ENCODE measurements around the gene TMEM14B. TPM values are rescaled to one million over a fixed set of nuclear protein-coding genes. Genes with fewer than 3 reads are reported as not detected.
"Not testable (repeated sequence)": the region's sequence is repeated elsewhere in the genome, so short reads cannot be mapped to it uniquely, and the experiment has no call there.

Gene TMEM14B
- total and polyA plus RNA-seq, 2 donors (not counting 3 experiments of a cell fraction or from before 2014, with no cell fraction given): 58.2 to 73.1 TPM

DNA sequence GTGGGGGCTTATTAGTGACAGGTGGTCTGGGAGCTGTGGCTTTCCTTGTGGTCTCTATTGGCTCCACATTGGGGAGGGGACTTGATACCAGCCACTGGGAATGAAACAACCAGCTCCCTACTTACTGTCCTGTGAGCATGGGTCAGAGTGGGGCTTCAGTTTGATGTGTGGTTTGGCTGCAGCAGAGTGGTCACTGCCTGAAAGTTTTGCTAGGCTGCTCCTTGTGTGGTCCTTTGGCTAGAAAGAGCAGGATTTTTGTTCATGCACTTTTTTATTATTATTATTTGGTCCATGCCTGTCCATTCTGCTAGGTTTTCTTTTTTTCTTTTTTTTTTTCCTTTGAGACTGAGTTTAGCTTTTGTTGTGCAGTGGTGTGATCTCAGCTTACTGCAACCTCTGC is 7.5 kb upstream of the TMEM14B start:
- Histone ChIP-seq H3K4me3 (replicated peaks in 1 of 3; ENCODE audit: insufficient read depth in 1 of 3, low read depth in 1 of 3, low read length in 3 of 3) (no peak overlapping the region), H3K9me3 (replicated peaks; ENCODE audit: control insufficient read depth, insufficient read depth, low read length) (no peaks in the 10 kb centered on the region), H3K36me3 (ENCODE audit: control insufficient read depth in 2 of 2, extremely low read depth in 1 of 2, insufficient read depth in 2 of 2, low read length in 2 of 2) (no peaks in the 10 kb centered on the region), H2AFZ (ENCODE audit: low read depth, low read length) (no peak overlapping the region), H3K4me1 (ENCODE audit: control insufficient read depth, extremely low read depth, insufficient read depth, low read length) (peaks cover 3% of the 10 kb centered on the region), H3K9ac (replicated peaks; ENCODE audit: extremely low read depth, insufficient read depth, low read length) (no peak overlapping the region), H3K27ac (ENCODE audit: insufficient read depth, low read depth, low read length) (no peak overlapping the region), H3K27me3 (ENCODE audit: control insufficient read depth in 2 of 2, insufficient read depth in 2 of 2, low read length in 2 of 2) (no peaks in the 10 kb centered on the region), H4K20me1 (replicated peaks; ENCODE audit: control insufficient read depth, extremely low read depth, insufficient read depth, low read length) (no peaks in the 10 kb centered on the region), H3K79me2 (ENCODE audit: control insufficient read depth, insufficient read depth, low read length) (no peaks in the 10 kb centered on the region), H3K9me1 (replicated peaks; ENCODE audit: control insufficient read depth, extremely low read depth, insufficient read depth, low read length) (no peaks in the 10 kb centered on the region), H3K4me2 (ENCODE audit: insufficient read depth, low read length) (no peak overlapping the region)
- no peak for DNase-seq (ENCODE audit: low read depth, low spot score)
- FAIRE-seq: no peak
- intact Hi-C loops (cut with micrococcal nuclease): no loop called here
- TF ChIP-seq JUN (IDR thresholded peaks at IDR 0.05; ENCODE audit: borderline replicate concordance, insufficient read depth, insufficient read length, low read depth) (no peak), POLR2AphosphoS5 (IDR thresholded peaks at IDR 0.05; ENCODE audit: insufficient read depth, low read depth, low read length) (no peak), EZH2 (IDR thresholded peaks at IDR 0.05; ENCODE audit: borderline replicate concordance, low read depth, low read length, severe bottlenecking) (no peak), FOS (IDR thresholded peaks at IDR 0.05; ENCODE audit: borderline replicate concordance, insufficient read depth, low read length) (no peak), POLR2A (IDR thresholded peaks at IDR 0.05; ENCODE audit: low read depth, low read length) (no peak), MYC (IDR thresholded peaks at IDR 0.05; ENCODE audit: low read depth, low read length) (no peak), GATA2 (IDR thresholded peaks at IDR 0.05; ENCODE audit: insufficient read depth, insufficient read length, low read depth, low read length) (no peak)
- TF ChIP-seq, protein P1, sequence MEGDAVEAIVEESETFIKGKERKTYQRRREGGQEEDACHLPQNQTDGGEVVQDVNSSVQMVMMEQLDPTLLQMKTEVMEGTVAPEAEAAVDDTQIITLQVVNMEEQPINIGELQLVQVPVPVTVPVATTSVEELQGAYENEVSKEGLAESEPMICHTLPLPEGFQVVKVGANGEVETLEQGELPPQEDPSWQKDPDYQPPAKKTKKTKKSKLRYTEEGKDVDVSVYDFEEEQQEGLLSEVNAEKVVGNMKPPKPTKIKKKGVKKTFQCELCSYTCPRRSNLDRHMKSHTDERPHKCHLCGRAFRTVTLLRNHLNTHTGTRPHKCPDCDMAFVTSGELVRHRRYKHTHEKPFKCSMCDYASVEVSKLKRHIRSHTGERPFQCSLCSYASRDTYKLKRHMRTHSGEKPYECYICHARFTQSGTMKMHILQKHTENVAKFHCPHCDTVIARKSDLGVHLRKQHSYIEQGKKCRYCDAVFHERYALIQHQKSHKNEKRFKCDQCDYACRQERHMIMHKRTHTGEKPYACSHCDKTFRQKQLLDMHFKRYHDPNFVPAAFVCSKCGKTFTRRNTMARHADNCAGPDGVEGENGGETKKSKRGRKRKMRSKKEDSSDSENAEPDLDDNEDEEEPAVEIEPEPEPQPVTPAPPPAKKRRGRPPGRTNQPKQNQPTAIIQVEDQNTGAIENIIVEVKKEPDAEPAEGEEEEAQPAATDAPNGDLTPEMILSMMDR (IDR thresholded peaks at IDR 0.05; ENCODE audit: extremely low read depth in 1 of 2, insufficient read depth in 1 of 2, low read depth in 1 of 2, low read length in 2 of 2): no peak
- TF ChIP-seq, protein P2, sequence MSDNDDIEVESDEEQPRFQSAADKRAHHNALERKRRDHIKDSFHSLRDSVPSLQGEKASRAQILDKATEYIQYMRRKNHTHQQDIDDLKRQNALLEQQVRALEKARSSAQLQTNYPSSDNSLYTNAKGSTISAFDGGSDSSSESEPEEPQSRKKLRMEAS (IDR thresholded peaks at IDR 0.05; ENCODE audit: insufficient read depth, insufficient read length): no peak
- ChIA-PET CTCF (interaction anchor here (1.0 kb wide), 1 partner anchor 19 kb away, joined by 3 read pairs; no protein-coding TSS in a partner anchor), POLR2A (no interaction called here)
- dilution Hi-C loops (cut with MboI; ENCODE audit: extremely low pct_ligation_motif_present, low sequenced_read_pairs): no loop called here
- no TSS peak for BruUV-seq (replicated peaks)

DNA sequence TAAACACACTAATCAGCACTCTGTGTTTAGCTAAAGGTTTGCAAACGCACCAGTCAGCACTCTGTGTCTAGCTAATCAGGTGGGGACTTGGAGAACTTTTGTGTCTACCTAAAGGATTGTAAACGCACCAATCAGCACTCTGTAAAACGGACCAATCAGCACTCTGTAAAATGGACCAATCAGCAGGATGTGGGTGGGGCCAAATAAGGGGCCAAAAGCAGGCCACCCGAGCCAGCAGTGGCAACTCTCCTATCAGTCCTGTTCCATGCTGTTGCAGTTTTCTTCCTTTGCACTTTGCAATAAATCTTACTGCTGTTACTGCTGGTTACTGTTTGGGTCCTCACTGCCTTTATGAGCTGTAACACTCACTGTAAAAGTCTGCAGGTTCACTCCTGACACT is 6.0 kb upstream of the TMEM14B start:
- H3K36me3 ChIP-seq (ENCODE audit: control insufficient read depth in 2 of 2, extremely low read depth in 1 of 2, insufficient read depth in 2 of 2, low read length in 2 of 2); BruUV-seq (replicated peaks); H3K9me1 ChIP-seq (replicated peaks; ENCODE audit: control insufficient read depth, extremely low read depth, insufficient read depth, low read length); H3K4me3 ChIP-seq (replicated peaks in 1 of 3; ENCODE audit: insufficient read depth in 1 of 3, low read depth in 1 of 3, low read length in 3 of 3); FAIRE-seq; H3K79me2 ChIP-seq (ENCODE audit: control insufficient read depth, insufficient read depth, low read length); H3K4me1 ChIP-seq (ENCODE audit: control insufficient read depth, extremely low read depth, insufficient read depth, low read length); H2AFZ ChIP-seq (ENCODE audit: low read depth, low read length); H4K20me1 ChIP-seq (replicated peaks; ENCODE audit: control insufficient read depth, extremely low read depth, insufficient read depth, low read length); dilution Hi-C loops (cut with MboI; ENCODE audit: extremely low pct_ligation_motif_present, low sequenced_read_pairs); POLR2A ChIA-PET; H3K9ac ChIP-seq (replicated peaks; ENCODE audit: extremely low read depth, insufficient read depth, low read length); H3K4me2 ChIP-seq (ENCODE audit: insufficient read depth, low read length); intact Hi-C loops (cut with micrococcal nuclease); DNase-seq (ENCODE audit: low read depth, low spot score); H3K9me3 ChIP-seq (replicated peaks; ENCODE audit: control insufficient read depth, insufficient read depth, low read length); H3K27me3 ChIP-seq (ENCODE audit: control insufficient read depth in 2 of 2, insufficient read depth in 2 of 2, low read length in 2 of 2); H3K27ac ChIP-seq (ENCODE audit: insufficient read depth, low read depth, low read length): not testable (repeated sequence)
- CTCF ChIA-PET: interaction anchor here (0.7 kb wide), 1 partner anchor 74 kb away, joined by 3 read pairs; no protein-coding TSS in a partner anchor
